Measurements from ENCODE around the gene CASP2.

GRCh38 chr7:143255564-143255963, 32.6 kb upstream of the CASP2 start:
- TF ChIP-seq, protein P1, sequence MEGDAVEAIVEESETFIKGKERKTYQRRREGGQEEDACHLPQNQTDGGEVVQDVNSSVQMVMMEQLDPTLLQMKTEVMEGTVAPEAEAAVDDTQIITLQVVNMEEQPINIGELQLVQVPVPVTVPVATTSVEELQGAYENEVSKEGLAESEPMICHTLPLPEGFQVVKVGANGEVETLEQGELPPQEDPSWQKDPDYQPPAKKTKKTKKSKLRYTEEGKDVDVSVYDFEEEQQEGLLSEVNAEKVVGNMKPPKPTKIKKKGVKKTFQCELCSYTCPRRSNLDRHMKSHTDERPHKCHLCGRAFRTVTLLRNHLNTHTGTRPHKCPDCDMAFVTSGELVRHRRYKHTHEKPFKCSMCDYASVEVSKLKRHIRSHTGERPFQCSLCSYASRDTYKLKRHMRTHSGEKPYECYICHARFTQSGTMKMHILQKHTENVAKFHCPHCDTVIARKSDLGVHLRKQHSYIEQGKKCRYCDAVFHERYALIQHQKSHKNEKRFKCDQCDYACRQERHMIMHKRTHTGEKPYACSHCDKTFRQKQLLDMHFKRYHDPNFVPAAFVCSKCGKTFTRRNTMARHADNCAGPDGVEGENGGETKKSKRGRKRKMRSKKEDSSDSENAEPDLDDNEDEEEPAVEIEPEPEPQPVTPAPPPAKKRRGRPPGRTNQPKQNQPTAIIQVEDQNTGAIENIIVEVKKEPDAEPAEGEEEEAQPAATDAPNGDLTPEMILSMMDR (IDR thresholded peaks at IDR 0.05; ENCODE audit: control extremely low read depth in 1 of 3, insufficient read depth in 1 of 3, low read depth in 1 of 3, low read length in 3 of 3) = no peak
- no peak for TF ChIP-seq EZH2 (IDR thresholded peaks at IDR 0.05; ENCODE audit: low read depth, low read length, severe bottlenecking)
- no peak for TF ChIP-seq RAD21 (IDR thresholded peaks at IDR 0.05 in 1 of 2, conservative IDR thresholded peaks at IDR 0.05 in 1 of 2; ENCODE audit: low read depth in 2 of 2, low read length in 2 of 2)

Measured in H1 (cell line).